Prostate gland (tissue), 2 donors: Measurements from ENCODE around the gene SMURF2. TPM values are rescaled to one million over a fixed set of nuclear protein-coding genes. Genes with fewer than 3 reads are reported as not detected.

Experiments
- DNase-seq: peaks from one replicate; pipeline ENCODE4 v3.0.0-alpha.2; 2019; ENCODE audit warnings: low spot score
- H3K27ac ChIP-seq, 2 donors: fragments of 200-600 bp; sonication (generic); 2 replicates each; pipeline ENCODE4 v1.5.1; 2017 to 2019
- H3K27me3 ChIP-seq: fragments of 200-600 bp; sonication (generic); replicated peaks from 2 replicates; pipeline ENCODE4 v1.5.1; 2019; ENCODE audit not compliant: insufficient read depth
- H3K36me3 ChIP-seq, 2 donors: fragments of 200-600 bp; sonication (generic); 1 replicate in 1 of 2; 2 replicates in 1 of 2; pipeline versions ENCODE4 v1.5.1 to v1.8.1; 2017 to 2019
- H3K4me1 ChIP-seq: fragments of 200-600 bp; sonication (generic); replicated peaks from 2 replicates; pipeline ENCODE4 v1.5.1; 2019
- H3K4me3 ChIP-seq, 2 donors: fragments of 200-600 bp; sonication (generic); 2 replicates each; pipeline ENCODE4 v1.5.1; 2017 to 2019
- H3K9me3 ChIP-seq: fragments of 200-600 bp; sonication (generic); 2 replicates; pipeline ENCODE4 v1.5.1; 2017
- POLR2A ChIP-seq: fragments of 450-650 bp; IDR thresholded peaks from one replicate; pipeline ENCODE4 v1.6.1; 2016; ENCODE audit warnings: antibody characterized with exemption, mild to moderate bottlenecking
- POLR2AphosphoS5 ChIP-seq: sonication (generic); formaldehyde crosslinking; IDR thresholded peaks from one replicate; pipeline ENCODE4 v1.6.1; 2017; ENCODE audit warnings: antibody characterized with exemption
- WGBS: methylation state at CpG from one replicate; pipeline ENCODE4 v1.1.5; 2018; 5-methylcytosine and 5-hydroxymethylcytosine counted together
- intact Hi-C: fragments of 100-400 bp; cut with DNase I; formaldehyde crosslinking; loops from one replicate; pipeline ENCODE4 v1.14.2; 2022
- total RNA-seq, 2 donors: library from RNA; depleted of rRNA; stranded (reverse); fragments of >200 nt; gene quantifications; one replicate each; pipeline ENCODE4 v1.1.0, GENCODE V29; 2016
- TF ChIP-seq, protein P1 (sequence below), 4 experiments: fragments of 200-600 bp in 2 of 4; fragments of 450-650 bp in 2 of 4; sonication (generic) in 2 of 4; IDR thresholded peaks; 1 replicate in 3 of 4; 2 replicates in 1 of 4; pipeline ENCODE4 v1.5.1; 2016 to 2019; ENCODE audit warnings: antibody characterized with exemption in 4 of 4, mild to moderate bottlenecking in 2 of 4, moderate library complexity in 2 of 4

Gene SMURF2
- total RNA-seq, 2 donors from 2014 or later: 21.5 to 29.1 TPM

DNA sequence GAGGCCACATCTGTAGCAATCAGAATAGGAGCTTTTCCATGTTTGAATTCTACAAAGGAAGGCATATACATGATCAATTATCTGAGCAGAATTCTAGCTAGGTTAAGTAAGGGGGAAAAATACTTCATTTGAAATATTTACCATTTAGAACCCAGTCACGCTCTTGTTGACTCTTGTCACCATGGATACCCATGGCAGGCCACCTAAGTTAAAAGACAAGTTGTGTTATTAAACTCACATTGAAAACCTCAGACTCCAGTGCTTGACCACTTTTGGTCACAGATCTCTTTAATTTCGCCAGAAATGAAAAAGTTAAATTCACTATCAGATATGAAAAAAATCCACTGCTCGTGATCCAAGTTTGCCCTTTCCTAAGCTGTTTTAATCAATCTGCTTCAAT lies 160.1 kb downstream of the SMURF2 start:
- Histone ChIP-seq H3K9me3 (no peaks in the 10 kb centered on the region), H3K4me3 (no peak overlapping the region), H3K27ac (no peak overlapping the region), H3K27me3 (no peaks in the 10 kb centered on the region), H3K4me1 (peaks cover 17% of the 10 kb centered on the region), H3K36me3 (peaks cover 23 to 27% of the 10 kb centered on the region in 2 donors)
- intact Hi-C loops: loop anchor here (5.0 to 10.0 kb wide), 2 partner anchors 160 to 177 kb away; partner anchors contain the start of gene SMURF2
- WGBS: 70% methylated on average over 3 of the region's 3 CpGs
- no peak for DNase-seq
- TF ChIP-seq, protein P1, sequence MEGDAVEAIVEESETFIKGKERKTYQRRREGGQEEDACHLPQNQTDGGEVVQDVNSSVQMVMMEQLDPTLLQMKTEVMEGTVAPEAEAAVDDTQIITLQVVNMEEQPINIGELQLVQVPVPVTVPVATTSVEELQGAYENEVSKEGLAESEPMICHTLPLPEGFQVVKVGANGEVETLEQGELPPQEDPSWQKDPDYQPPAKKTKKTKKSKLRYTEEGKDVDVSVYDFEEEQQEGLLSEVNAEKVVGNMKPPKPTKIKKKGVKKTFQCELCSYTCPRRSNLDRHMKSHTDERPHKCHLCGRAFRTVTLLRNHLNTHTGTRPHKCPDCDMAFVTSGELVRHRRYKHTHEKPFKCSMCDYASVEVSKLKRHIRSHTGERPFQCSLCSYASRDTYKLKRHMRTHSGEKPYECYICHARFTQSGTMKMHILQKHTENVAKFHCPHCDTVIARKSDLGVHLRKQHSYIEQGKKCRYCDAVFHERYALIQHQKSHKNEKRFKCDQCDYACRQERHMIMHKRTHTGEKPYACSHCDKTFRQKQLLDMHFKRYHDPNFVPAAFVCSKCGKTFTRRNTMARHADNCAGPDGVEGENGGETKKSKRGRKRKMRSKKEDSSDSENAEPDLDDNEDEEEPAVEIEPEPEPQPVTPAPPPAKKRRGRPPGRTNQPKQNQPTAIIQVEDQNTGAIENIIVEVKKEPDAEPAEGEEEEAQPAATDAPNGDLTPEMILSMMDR (IDR thresholded peaks at IDR 0.05): no peak
- TF ChIP-seq POLR2A: no peak
- TF ChIP-seq POLR2AphosphoS5: no peak

GRCh38 chr17:64500862-64501765 lies 161.0 kb downstream of the SMURF2 start:
- DNase-seq: no peak
- intact Hi-C loops: loop anchor here (5.0 to 10.0 kb wide), 2 partner anchors 161 to 176 kb away; partner anchors contain the start of gene SMURF2
- no peaks in the 10 kb centered on the region for H3K27me3 ChIP-seq
- H3K9me3 ChIP-seq: no peaks in the 10 kb centered on the region
- peaks cover 17% of the 10 kb centered on the region for H3K4me1 ChIP-seq
- no peak for TF ChIP-seq POLR2A
- TF ChIP-seq, protein P1 (IDR thresholded peaks at IDR 0.05): no peak
- no peak overlapping the region for H3K27ac ChIP-seq
- WGBS: 56% methylated on average over 11 of the region's 11 CpGs
- H3K4me3 ChIP-seq: no peak overlapping the region
- peaks cover 23 to 27% of the 10 kb centered on the region in 2 donors for H3K36me3 ChIP-seq

DNA sequence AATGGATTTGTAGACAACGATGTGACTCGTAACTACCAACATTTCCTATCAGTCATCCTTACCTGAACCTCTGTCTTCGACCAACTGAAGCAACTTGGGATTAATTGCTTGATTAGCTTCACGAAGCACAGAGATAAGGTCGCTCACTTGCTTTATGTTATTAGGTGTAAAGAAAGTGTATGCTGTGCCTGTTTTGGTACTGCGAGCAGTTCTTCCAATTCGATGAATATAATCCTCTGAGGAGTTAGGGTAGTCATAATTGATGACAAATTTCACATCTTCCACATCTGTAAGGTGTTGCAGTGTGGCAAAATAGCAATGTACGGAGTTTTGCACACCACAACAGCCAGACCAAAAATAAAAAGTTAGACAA lies 161.6 kb downstream of the SMURF2 start:
- 88% methylated on average over 8 of the region's 8 CpGs for WGBS
- no peak for DNase-seq
- Histone ChIP-seq H3K27me3 (no peaks in the 10 kb centered on the region), H3K4me3 (no peak overlapping the region), H3K27ac (no peak overlapping the region), H3K9me3 (no peaks in the 10 kb centered on the region), H3K36me3 (peaks cover 23 to 27% of the 10 kb centered on the region in 2 donors), H3K4me1 (peaks cover 17% of the 10 kb centered on the region)
- TF ChIP-seq POLR2AphosphoS5 (no peak), POLR2A (no peak)
- TF ChIP-seq, protein P1 (IDR thresholded peaks at IDR 0.05): no peak
- intact Hi-C loops: loop anchor here (5.0 to 10.0 kb wide), 2 partner anchors 162 to 176 kb away; partner anchors contain the start of gene SMURF2

DNA sequence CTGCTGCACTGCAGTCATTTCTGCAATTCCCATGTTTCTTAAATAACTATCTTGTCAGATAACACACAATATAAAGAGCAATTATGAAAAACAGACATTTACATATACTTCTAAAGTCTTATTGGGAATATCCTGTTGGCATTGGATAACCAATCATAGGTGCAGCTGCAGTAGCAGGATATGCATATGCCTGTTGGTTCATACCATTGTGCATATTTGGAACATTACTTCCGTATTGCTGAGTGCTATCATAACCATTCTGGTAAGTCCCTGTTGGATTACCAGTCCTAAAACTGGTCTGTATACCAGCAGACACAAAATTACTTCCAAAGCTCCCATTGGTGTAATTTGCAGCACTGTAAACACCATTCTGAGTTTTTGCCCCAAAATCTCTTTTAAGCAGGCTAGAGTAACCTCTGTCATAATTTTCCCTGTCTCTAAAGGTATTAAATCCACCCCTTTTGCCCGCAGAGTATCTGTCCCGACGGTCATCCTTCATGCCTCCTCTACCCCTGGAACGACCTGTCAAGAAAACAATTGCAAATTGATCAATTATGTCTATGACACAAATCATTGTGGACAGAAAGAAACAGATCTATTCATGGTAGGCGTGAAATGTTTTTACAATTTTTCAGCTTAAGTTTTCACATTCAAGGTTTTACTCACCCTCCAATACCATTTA lies 162.2 kb downstream of the SMURF2 start:
- WGBS: 83% methylated on average over 6 of the region's 6 CpGs
- DNase-seq: no peak
- Histone ChIP-seq H3K27me3 (no peaks in the 10 kb centered on the region), H3K4me3 (no peak overlapping the region), H3K27ac (no peak overlapping the region), H3K36me3 (peaks cover 23 to 27% of the 10 kb centered on the region in 2 donors), H3K4me1 (peaks cover 17% of the 10 kb centered on the region), H3K9me3 (no peaks in the 10 kb centered on the region)
- intact Hi-C loops: loop anchor here (5.0 to 10.0 kb wide), 2 partner anchors 162 to 175 kb away; partner anchors contain the start of gene SMURF2
- TF ChIP-seq POLR2A (no peak), POLR2AphosphoS5 (no peak)
- TF ChIP-seq, protein P1 (IDR thresholded peaks at IDR 0.05): no peak
